Loucy (cell line): Measurements from ENCODE around the gene CCNG2.

ENCODE experiments used
- EZH2phosphoT487 ChIP-seq: fragments of 200-600 bp; IDR thresholded peaks from 2 replicates; pipeline ENCODE4 v1.6.1; 2018; ENCODE audit warnings: antibody characterized with exemption, mild to moderate bottlenecking, moderate library complexity, borderline replicate concordance
- TF ChIP-seq, protein P1 (sequence below): fragments of 200-600 bp; sonication (generic); conservative IDR thresholded peaks from 2 replicates; pipeline ENCODE4 v1.5.1; 2014; ENCODE audit warnings: mild to moderate bottlenecking, antibody characterized with exemption, low read length

DNA sequence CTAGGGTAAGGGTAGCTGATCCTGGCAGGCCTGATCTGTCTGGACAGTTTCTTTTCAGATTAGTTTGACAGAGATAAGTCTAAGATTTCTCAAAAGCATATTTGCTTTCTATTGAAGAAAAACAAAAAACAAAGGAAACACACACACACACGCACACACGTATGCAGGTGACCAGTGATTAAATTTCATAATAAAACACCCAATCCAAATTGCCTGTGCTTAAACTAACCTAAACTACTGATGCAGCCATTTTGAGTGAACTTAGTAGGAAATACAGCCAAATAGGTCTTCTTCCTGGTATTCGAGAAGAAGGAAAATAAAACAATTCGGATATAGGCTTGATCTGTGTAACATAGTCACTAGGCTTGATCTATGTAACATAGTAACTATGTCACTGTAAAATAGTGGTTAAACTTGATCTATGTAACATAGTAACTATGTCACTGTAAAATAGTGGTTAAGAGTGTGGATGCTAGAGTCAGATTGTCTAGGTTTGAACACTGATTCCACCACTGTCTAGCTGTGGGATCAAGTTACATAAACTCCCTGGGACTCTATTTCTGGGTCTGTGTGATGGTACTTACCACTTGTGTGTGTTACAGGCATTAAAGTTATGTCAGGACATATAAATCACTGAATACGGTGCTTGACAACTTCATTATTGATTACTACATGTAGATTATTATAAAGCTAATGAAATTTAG lies 9.8 kb upstream of the CCNG2 start:
- TF ChIP-seq, protein P1, sequence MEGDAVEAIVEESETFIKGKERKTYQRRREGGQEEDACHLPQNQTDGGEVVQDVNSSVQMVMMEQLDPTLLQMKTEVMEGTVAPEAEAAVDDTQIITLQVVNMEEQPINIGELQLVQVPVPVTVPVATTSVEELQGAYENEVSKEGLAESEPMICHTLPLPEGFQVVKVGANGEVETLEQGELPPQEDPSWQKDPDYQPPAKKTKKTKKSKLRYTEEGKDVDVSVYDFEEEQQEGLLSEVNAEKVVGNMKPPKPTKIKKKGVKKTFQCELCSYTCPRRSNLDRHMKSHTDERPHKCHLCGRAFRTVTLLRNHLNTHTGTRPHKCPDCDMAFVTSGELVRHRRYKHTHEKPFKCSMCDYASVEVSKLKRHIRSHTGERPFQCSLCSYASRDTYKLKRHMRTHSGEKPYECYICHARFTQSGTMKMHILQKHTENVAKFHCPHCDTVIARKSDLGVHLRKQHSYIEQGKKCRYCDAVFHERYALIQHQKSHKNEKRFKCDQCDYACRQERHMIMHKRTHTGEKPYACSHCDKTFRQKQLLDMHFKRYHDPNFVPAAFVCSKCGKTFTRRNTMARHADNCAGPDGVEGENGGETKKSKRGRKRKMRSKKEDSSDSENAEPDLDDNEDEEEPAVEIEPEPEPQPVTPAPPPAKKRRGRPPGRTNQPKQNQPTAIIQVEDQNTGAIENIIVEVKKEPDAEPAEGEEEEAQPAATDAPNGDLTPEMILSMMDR, result no peak
- no peak for TF ChIP-seq EZH2phosphoT487
